ENCODE measurements around the gene RAC3. TPM values are rescaled to one million over a fixed set of nuclear protein-coding genes. Genes with fewer than 3 reads are reported as not detected.
"Not testable (repeated sequence)": the region's sequence is repeated elsewhere in the genome, so short reads cannot be mapped to it uniquely, and the experiment has no call there.

RAC3 gene
- total RNA-seq, 1 donor from 2014 or later, result 41.3 TPM

DNA sequence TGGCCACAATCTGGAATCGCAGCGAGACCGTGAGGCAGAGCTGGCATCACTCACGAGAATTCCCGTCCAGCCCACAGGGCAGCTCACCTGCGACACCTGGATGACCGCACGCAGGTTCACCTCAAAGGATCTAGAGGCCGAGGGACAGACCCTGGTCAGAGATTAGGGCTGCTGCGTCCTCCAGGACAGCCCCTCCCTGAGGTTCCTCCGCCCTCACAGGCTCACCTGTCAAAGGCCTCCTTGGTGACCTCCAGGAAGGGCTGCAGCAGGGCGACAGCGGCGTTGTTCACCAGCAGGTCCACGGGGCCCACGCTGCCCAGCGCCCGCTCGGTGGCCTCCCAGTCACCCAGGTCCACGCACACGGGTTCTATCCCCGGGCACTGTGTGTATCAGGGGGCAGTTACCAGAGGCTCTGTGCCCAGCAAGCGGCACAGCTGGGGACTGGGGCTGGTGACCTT, 5.2 kb downstream of the RAC3 start:
- H3K9ac ChIP-seq (ENCODE audit: low read length), result peak overlapping the region; percentile 84

GRCh38 chr17:82037092-82037888, 5.8 kb downstream of the RAC3 start, which contains the start of gene DCXR:
Gene DCXR, minus strand, starts transcription at chr17:82037697. Its CDS starts 15 bp downstream, at chr17:82037682.
- Histone ChIP-seq H3K4me3 (ENCODE audit: insufficient read depth, low read depth, low read length) (peak within 1 kb of the TSS; percentile 72), H3K36me3 (ENCODE audit: insufficient read depth, low read length) (no peaks in the 10 kb centered on the region), H3K27me3 (ENCODE audit: insufficient read depth, low read length) (no peaks in the 10 kb centered on the region), H3K9me3 (ENCODE audit: insufficient read depth, low read depth, low read length) (no peaks in the 10 kb centered on the region), H3K4me2 (ENCODE audit: low read length) (peak within 1 kb of the TSS; percentile 99), H3K9ac (ENCODE audit: low read length) (peak within 1 kb of the TSS; percentile 84), H3K4me1 (ENCODE audit: insufficient read depth, low read length) (peaks cover 11% of the 10 kb centered on the region), H3K27ac (ENCODE audit: low read depth, low read length) (peak within 1 kb of the TSS; percentile 59), H2AFZ (ENCODE audit: low read depth, low read length) (peak within 1 kb of the TSS; percentile 81), H4K20me1 (ENCODE audit: insufficient read depth, low read length) (peaks cover 3% of the 10 kb centered on the region), H3K79me2 (ENCODE audit: insufficient read depth, low read length) (peaks cover 10% of the 10 kb centered on the region)
- H3K4me3 Mint-ChIP-seq (ENCODE audit: unreplicated experiment), result peak within 1 kb of the TSS; percentile 82
- H3K9me3 Mint-ChIP-seq (ENCODE audit: unreplicated experiment), result peaks cover 2% of the 10 kb centered on the region
- peaks cover 11% of the 10 kb centered on the region for H3K36me3 Mint-ChIP-seq (ENCODE audit: low read depth, unreplicated experiment)
- DNase-seq (ENCODE audit: low read depth) (peak; percentile 90), FAIRE-seq (no peak)
- H3K27me3 Mint-ChIP-seq (ENCODE audit: low read depth, unreplicated experiment), result peaks cover 4% of the 10 kb centered on the region
- TF ChIP-seq, protein P1, sequence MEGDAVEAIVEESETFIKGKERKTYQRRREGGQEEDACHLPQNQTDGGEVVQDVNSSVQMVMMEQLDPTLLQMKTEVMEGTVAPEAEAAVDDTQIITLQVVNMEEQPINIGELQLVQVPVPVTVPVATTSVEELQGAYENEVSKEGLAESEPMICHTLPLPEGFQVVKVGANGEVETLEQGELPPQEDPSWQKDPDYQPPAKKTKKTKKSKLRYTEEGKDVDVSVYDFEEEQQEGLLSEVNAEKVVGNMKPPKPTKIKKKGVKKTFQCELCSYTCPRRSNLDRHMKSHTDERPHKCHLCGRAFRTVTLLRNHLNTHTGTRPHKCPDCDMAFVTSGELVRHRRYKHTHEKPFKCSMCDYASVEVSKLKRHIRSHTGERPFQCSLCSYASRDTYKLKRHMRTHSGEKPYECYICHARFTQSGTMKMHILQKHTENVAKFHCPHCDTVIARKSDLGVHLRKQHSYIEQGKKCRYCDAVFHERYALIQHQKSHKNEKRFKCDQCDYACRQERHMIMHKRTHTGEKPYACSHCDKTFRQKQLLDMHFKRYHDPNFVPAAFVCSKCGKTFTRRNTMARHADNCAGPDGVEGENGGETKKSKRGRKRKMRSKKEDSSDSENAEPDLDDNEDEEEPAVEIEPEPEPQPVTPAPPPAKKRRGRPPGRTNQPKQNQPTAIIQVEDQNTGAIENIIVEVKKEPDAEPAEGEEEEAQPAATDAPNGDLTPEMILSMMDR (IDR thresholded peaks at IDR 0.05; ENCODE audit: insufficient read depth, low read depth, low read length), result peak; percentile 34
- TF ChIP-seq EZH2 (IDR thresholded peaks at IDR 0.05; ENCODE audit: insufficient read depth, low read length), result no peak
- peaks cover 2% of the 10 kb centered on the region for H3K4me1 Mint-ChIP-seq (ENCODE audit: low read depth, unreplicated experiment)
- H3K27ac Mint-ChIP-seq (ENCODE audit: unreplicated experiment), result no peak within 1 kb of the TSS

More for the DNA sequence above, 5.2 kb downstream of the RAC3 start:
- Mint-ChIP-seq H3K27me3 (ENCODE audit: low read depth, unreplicated experiment) (peaks cover 4% of the 10 kb centered on the region), H3K9me3 (ENCODE audit: unreplicated experiment) (peaks cover 2% of the 10 kb centered on the region), H3K27ac (ENCODE audit: unreplicated experiment) (no peak overlapping the region), H3K4me1 (ENCODE audit: low read depth, unreplicated experiment) (peaks cover 2% of the 10 kb centered on the region), H3K4me3 (ENCODE audit: unreplicated experiment) (peak overlapping the region; percentile 74), H3K36me3 (ENCODE audit: low read depth, unreplicated experiment) (peaks cover 11% of the 10 kb centered on the region)
- Histone ChIP-seq H3K79me2 (ENCODE audit: insufficient read depth, low read length) (peaks cover 10% of the 10 kb centered on the region), H3K4me1 (ENCODE audit: insufficient read depth, low read length) (peaks cover 15% of the 10 kb centered on the region), H4K20me1 (ENCODE audit: insufficient read depth, low read length) (peaks cover 3% of the 10 kb centered on the region), H3K9me3 (ENCODE audit: insufficient read depth, low read depth, low read length) (no peaks in the 10 kb centered on the region), H3K27ac (ENCODE audit: low read depth, low read length) (peak overlapping the region; percentile 59), H2AFZ (ENCODE audit: low read depth, low read length) (peak overlapping the region; percentile 81), H3K36me3 (ENCODE audit: insufficient read depth, low read length) (no peaks in the 10 kb centered on the region), H3K4me2 (ENCODE audit: low read length) (peak overlapping the region; percentile 99), H3K27me3 (ENCODE audit: insufficient read depth, low read length) (no peaks in the 10 kb centered on the region), H3K4me3 (ENCODE audit: insufficient read depth, low read depth, low read length) (peak overlapping the region; percentile 72)
- FAIRE-seq (no peak), DNase-seq (ENCODE audit: low read depth) (no peak)
- TF ChIP-seq, protein P1 (IDR thresholded peaks at IDR 0.05; ENCODE audit: insufficient read depth, low read depth, low read length), result no peak
- TF ChIP-seq EZH2 (IDR thresholded peaks at IDR 0.05; ENCODE audit: insufficient read depth, low read length), result no peak

DNA sequence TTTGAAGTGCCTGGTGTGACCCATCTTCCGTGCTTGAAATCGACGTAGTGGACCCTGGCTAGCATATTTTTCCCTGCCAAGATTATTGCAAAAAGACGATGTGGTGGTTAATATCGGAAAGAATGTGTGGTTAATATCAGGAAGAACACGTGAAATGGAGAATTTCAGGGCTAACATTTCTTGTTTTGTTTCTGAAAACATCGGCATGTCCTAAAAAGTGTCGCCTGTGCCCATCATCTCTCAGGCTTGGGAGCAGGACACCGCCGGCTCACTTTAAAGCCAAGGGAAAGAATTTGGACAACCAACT, 6.4 kb downstream of the RAC3 start:
- DNase-seq (ENCODE audit: low read depth), result no peak
- H3K4me2 ChIP-seq (ENCODE audit: low read length), result peak overlapping the region; percentile 99
- H3K9ac ChIP-seq (ENCODE audit: low read length), result no peak overlapping the region
- H4K20me1 ChIP-seq (ENCODE audit: insufficient read depth, low read length), result peaks cover 3% of the 10 kb centered on the region
- Mint-ChIP-seq H3K36me3 (ENCODE audit: low read depth, unreplicated experiment) (peaks cover 11% of the 10 kb centered on the region), H3K4me3 (ENCODE audit: unreplicated experiment) (peak overlapping the region; percentile 82), H3K9me3 (ENCODE audit: unreplicated experiment) (peaks cover 2% of the 10 kb centered on the region), H3K4me1 (ENCODE audit: low read depth, unreplicated experiment) (peaks cover 2% of the 10 kb centered on the region), H3K27me3 (ENCODE audit: low read depth, unreplicated experiment) (peaks cover 4% of the 10 kb centered on the region), H3K27ac (ENCODE audit: unreplicated experiment) (no peak overlapping the region)
- peak overlapping the region; percentile 39 for H2AFZ ChIP-seq (ENCODE audit: low read depth, low read length)
- FAIRE-seq, result no peak
- H3K36me3 ChIP-seq (ENCODE audit: insufficient read depth, low read length), result no peaks in the 10 kb centered on the region
- no peaks in the 10 kb centered on the region for H3K27me3 ChIP-seq (ENCODE audit: insufficient read depth, low read length)
- H3K79me2 ChIP-seq (ENCODE audit: insufficient read depth, low read length), result peaks cover 10% of the 10 kb centered on the region
- TF ChIP-seq, protein P1 (IDR thresholded peaks at IDR 0.05; ENCODE audit: insufficient read depth, low read depth, low read length), result no peak
- TF ChIP-seq EZH2 (IDR thresholded peaks at IDR 0.05; ENCODE audit: insufficient read depth, low read length), result no peak
- H3K4me3 ChIP-seq (ENCODE audit: insufficient read depth, low read depth, low read length), result peak overlapping the region; percentile 72
- peaks cover 8% of the 10 kb centered on the region for H3K4me1 ChIP-seq (ENCODE audit: insufficient read depth, low read length)
- H3K9me3 ChIP-seq (ENCODE audit: insufficient read depth, low read depth, low read length), result no peaks in the 10 kb centered on the region
- no peak overlapping the region for H3K27ac ChIP-seq (ENCODE audit: low read depth, low read length)

DNA sequence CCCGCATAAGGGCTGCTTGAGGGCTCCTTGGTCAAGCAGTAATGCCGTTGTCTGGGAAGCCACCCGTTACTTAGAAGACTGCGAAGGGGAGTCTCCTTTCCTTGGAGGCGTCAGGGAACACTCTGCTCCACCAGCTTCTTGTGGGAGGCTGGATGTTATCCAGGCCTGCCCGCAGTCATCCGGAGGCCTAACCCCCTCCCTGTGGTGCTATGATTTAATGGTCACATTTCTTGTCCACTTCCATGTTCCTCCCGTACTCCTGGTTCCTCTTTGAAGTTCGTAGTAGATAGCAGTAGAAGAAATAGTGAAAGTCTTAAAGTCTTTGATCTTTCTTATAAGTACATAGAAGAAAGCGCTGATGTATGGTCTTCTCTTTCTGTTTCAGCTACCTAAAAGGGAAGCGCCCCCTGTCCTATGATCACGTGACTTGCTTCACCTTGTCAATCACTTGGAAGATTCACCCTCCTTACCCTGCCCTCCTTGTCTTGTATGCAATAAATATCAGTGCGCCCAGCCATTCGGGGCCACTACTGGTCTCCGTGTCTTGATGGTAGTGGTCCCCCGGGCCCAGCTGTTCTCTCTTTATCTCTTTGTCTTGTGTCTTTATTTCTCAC, 7.4 kb downstream of the RAC3 start:
- not testable (repeated sequence) for H4K20me1 ChIP-seq (ENCODE audit: insufficient read depth, low read length); H3K4me1 Mint-ChIP-seq (ENCODE audit: low read depth, unreplicated experiment); H3K79me2 ChIP-seq (ENCODE audit: insufficient read depth, low read length); DNase-seq (ENCODE audit: low read depth); H3K4me2 ChIP-seq (ENCODE audit: low read length); H3K36me3 ChIP-seq (ENCODE audit: insufficient read depth, low read length); H3K27ac Mint-ChIP-seq (ENCODE audit: unreplicated experiment); H3K27me3 ChIP-seq (ENCODE audit: insufficient read depth, low read length); H3K4me3 ChIP-seq (ENCODE audit: insufficient read depth, low read depth, low read length); H3K9ac ChIP-seq (ENCODE audit: low read length); H3K9me3 ChIP-seq (ENCODE audit: insufficient read depth, low read depth, low read length); FAIRE-seq; H3K27me3 Mint-ChIP-seq (ENCODE audit: low read depth, unreplicated experiment); H2AFZ ChIP-seq (ENCODE audit: low read depth, low read length); H3K4me1 ChIP-seq (ENCODE audit: insufficient read depth, low read length); H3K27ac ChIP-seq (ENCODE audit: low read depth, low read length); H3K9me3 Mint-ChIP-seq (ENCODE audit: unreplicated experiment)
- H3K4me3 Mint-ChIP-seq (ENCODE audit: unreplicated experiment), result peak overlapping the region; percentile 20
- H3K36me3 Mint-ChIP-seq (ENCODE audit: low read depth, unreplicated experiment), result peaks cover 11% of the 10 kb centered on the region

Measured in astrocyte (in vitro differentiated cells and primary cell).